Right forelimb (tissue), 1 donor: ENCODE data around the gene UCN2.
"Not testable (repeated sequence)": the region's sequence is repeated elsewhere in the genome, so short reads cannot be mapped to it uniquely, and the experiment has no call there.

Experiments used
- DNase-seq: peaks from one replicate; pipeline ENCODE4 v3.0.0-alpha.2; 2018

Gene UCN2

DNA sequence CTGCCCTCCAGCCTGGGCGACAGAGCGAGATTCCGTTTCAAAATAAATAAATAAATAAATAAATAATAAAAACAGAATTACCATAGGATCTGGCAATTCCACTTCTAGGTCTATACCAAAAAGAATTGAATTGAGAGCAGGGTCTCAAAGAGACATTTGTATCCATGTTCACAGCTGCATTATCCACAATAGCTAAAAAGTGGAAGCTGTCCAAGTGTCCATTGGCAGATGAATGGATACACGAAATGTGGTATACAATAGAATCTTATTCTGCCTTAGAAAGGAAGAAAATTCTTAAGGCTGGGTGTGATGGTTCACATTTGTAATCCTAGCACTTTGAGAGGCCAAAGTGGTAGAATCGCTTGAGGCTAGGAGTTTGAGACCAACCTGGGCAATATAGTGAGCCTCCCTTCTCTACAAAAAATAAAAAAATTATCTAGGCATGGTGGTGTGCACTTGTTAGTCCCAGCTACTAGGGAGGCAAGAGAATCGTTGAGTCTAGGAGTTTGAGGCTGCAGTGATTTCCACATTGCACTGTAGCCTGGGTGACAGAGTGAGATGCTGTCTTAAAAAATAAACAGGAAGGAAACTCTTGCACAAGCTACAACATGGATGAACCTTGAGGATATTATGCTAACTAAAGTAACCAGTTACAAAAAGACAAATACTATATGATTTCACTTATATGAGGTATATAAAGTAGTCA, 31.2 kb downstream of the UCN2 start:
- DNase-seq, result no peak

DNA sequence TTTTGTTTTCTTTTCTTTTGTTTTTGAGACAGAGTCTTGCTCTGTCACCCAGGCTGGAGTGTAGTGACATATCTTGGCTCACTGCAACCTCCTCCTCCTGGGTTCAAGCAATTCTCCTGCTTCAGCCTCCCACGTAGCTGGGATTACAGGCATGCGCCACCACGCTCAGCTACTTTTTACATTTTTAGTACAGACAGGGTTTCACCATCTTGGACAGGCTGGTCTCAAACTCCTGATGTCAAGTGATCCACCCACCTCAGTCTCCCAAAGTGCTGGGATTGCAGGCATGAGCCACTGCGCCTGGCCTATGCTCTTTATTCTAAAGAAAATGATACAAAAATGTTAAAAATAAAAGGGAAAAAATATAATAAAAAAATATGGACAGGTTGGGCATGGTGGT, 32.9 kb downstream of the UCN2 start:
- not testable (repeated sequence) for DNase-seq

DNA sequence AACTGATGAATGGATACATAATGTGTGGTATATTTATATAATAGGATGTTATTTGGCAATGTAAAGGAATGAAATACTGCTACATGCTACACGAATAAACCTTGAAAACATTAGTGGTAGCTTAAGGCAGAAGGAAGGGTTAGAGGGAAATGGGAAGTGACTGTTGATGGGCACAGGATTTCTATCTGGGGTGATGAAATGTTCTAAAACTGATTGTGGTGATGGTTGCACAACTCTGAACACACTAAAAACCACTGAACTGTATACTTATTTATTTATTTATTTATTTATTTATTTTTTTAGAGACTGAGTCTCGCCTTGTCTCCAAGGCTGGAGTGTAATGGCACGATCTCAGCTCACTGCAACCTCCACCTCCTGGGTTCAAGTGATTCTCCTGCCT, 34.8 kb downstream of the UCN2 start:
- DNase-seq, result no peak

DNA sequence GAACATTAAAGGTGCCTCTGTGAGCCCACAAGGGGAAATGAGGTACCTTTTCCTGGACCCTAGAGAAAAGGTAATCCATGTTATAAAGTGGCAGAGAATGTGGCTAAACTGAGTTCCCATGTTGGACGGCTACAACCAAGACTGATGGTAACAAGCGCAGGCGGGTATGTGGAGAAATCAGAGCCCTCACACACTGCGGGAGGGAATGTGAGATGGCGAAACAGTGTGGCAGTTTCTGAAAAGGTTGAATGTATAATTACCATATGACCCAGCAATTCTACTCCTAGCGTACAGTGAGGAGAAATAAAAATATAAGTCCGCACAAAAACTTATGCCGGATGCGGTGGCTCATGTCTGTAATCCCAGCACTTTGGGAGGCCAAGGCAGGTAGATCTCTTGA, 35.5 kb downstream of the UCN2 start:
- DNase-seq, result no peak

DNA sequence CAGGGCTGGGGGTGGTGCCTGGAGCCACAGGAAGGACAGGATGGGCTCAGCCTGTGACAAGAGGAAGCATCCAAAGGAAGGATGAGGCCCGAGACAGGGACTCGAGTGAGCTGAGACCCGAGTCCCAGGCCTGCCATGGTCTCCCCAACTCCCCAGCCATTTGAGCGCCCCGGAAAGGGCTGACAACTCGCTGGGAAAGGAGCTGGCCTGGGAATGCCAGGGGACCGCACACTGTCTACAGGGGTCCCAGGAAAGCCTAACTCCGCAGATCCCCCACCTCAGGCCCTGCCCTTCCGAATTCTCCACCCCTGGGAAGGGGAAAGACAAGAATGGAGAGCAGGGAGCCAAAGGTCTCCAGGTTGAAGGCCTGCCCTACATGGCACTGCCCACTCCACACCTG, 38.6 kb downstream of the UCN2 start:
- no peak for DNase-seq

DNA sequence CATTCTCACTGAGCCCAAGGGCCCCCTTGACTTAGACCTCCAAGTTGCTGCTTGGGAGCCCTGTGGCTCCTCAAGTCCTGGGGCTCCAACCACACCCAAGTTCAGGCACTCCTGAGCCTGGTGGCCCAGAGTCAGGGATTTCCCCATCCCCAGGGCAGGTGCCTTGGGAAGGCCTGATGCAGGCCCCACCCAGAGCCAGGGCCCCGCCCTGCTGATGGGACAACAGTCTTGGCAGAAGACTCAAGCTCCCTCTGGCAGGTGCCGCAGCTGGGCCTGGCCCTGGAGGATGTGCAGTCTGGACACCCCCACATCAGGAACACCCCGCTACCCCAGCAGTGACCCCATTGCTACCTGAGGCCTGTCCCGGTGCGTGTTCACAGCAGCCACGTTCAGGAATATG, 41.9 kb downstream of the UCN2 start:
- no peak for DNase-seq

DNA sequence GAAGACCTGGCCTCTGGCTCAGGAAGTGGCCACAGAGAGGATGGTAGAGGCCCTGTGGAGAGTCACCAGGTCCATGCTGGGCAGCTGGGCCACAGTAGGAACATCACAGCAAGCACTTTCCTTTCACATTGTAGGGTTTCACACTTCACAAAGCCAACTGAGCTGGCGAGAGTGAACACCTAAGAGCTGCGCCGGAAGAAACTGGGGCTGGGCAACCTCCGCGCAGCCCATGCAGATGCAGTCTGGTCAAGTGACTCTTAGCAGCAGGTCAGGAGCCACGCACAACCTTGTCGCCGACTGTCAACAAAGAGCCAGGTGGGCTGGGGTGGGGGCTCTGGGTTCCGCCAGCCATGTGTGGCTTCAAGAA, 44.3 kb downstream of the UCN2 start:
- DNase-seq, result no peak

DNA sequence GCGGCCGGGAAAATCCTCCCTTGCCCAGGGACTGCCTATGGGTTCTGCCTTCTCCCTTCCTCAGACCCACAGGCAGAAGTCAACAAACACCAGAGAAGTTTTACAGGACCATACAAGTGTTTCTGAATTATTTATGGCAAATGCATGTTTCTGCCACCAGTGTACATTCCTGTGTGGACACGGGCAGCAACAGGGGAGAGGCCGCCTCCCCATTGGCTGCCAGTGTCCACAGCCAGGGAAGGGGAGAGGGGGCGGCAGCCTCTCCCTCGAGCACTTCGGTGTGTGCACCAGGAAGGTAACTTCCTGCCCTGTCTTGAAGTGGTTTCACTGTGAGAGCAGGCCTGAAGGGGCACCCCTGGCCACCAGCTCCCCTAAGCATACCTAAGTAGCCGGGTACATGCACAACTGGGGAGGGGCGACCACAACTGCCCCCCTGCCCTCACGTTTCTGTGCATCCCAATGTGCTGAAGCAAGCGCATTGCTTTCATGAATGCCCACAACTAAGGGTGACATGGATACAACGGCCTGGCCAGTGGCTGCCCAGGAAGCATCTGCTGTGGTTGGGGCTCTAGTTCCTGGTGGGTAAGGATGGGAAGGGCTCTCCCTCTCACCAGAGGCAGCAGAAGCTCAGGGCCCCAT, 44.8 kb downstream of the UCN2 start:
- DNase-seq, result no peak

DNA sequence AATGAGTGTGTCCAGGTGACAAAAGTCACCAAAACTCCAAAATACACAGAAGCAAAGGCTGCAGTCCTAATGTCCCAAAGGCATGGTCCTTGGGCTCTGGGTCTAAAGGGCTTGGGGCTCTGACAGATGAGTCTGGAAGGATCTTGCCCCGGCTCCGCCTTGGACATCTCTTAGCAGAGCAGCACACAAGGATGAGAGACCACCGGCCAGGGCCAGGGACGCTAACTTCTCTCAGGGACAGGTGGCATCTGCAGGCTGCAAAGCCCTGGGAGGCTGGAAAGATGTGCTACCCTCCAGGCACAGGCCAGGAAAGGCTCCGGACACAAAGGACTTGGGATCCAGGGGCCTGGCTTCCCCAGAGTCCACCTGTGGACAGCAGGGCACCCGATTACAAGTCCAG, 45.5 kb downstream of the UCN2 start:
- DNase-seq, result no peak

DNA sequence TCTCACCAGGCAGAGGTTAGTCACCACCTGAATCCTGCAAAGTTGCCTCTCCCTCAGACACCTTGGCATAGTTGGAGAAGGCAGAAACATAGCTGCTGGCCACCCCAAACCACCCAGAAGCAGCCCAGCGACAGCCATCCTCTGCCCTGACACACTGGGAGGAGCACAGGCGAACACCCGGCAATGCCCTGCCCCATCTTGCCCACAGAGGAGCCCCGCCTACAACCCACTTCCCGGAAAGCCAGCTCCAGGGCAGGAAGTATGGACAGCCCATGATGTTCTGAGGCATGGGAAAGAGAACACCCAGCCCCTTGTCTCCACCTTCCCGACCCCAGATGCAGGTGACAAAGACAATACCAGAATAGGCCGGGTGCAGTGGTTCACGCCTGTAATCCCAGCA, 47.0 kb downstream of the UCN2 start:
- no peak for DNase-seq

DNA sequence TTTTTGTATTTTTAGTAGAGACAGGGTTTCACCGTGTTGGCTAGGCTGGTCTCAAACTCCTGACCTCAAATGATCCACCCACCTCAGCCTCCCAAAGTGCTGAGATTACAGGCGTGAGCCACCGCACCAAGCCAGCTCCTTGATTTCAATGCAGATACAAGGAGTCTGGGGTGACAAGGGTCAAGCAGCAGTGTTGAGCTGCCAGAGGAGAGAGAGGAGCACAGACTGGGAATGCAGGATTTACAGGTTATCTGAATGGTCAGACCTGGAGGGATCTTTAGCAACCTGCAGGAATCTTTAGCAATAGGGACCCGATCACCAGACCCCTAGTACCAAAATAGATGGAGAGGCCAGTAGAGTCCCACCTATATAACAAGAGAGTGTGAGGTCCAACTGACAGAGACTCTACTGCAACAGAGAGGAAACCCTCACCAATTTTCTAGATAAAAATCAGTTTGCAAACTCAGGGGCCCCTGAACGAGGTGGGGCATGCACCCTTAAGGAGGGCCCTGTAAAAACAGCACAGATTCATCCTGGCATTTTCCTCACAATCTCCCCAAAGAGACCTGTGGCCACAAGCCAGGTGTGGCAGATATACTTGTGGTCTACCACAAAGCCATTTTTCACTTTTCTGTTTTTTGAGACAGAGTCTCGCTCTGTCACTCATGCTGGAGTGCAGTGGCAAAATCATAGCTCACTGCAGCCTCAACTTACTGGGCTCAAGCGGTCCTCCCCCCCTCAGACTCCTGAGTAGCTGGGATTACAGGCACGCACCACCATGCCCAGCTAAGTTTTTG, 49.0 kb downstream of the UCN2 start:
- DNase-seq, result no peak
